SK-N-MC (cell line): ENCODE results near the gene PCGF6.

Experiments used
- DNase-seq: peaks from one replicate; pipeline ENCODE4 v3.0.0-alpha.2; 2011; ENCODE audit warnings: low read depth, low spot score
- H3K27ac ChIP-seq: fragments of 200-600 bp; sonication (generic); 2 replicates; pipeline ENCODE4 v1.5.1; 2016; ENCODE audit warnings: mixed run types
- H3K36me3 ChIP-seq: fragments of 200-600 bp; sonication (generic); 2 replicates; pipeline ENCODE4 v1.6.1; 2017; ENCODE audit warnings: antibody characterized with exemption, low read length, mixed read lengths; ENCODE audit not compliant: insufficient read depth
- H3K4me3 ChIP-seq: fragments of 200-600 bp; sonication (generic); 2 replicates; pipeline ENCODE4 v1.5.1; 2016
- H3K9ac ChIP-seq: fragments of 200-600 bp; sonication (generic); 2 replicates; pipeline ENCODE4 v1.8.0; 2017; ENCODE audit warnings: mixed run types, mixed read lengths; ENCODE audit not compliant: insufficient read length
- H3K9me3 ChIP-seq: fragments of 200-600 bp; sonication (generic); 2 replicates; pipeline ENCODE4 v1.6.1; 2017; ENCODE audit warnings: low read depth, mild to moderate bottlenecking, antibody characterized with exemption, low read length, moderate library complexity, mixed read lengths
- EZH2 ChIP-seq: fragments of 200-600 bp; sonication (generic); IDR thresholded peaks from one replicate; pipeline ENCODE4 v1.6.1; 2017; ENCODE audit warnings: antibody characterized with exemption
- FOXP2 ChIP-seq: optimal IDR thresholded peaks from 2 replicates; pipeline ENCODE3; 2011; ENCODE audit warnings: mild to moderate bottlenecking, moderate library complexity; ENCODE audit not compliant: insufficient read depth; ENCODE audit errors: extremely low read length, control extremely low read depth
- POLR2AphosphoS5 ChIP-seq: IDR thresholded peaks from 2 replicates; pipeline ENCODE4 v1.6.1; 2012; ENCODE audit warnings: mild to moderate bottlenecking, low read depth, low read length, borderline replicate concordance

PCGF6 gene

DNA sequence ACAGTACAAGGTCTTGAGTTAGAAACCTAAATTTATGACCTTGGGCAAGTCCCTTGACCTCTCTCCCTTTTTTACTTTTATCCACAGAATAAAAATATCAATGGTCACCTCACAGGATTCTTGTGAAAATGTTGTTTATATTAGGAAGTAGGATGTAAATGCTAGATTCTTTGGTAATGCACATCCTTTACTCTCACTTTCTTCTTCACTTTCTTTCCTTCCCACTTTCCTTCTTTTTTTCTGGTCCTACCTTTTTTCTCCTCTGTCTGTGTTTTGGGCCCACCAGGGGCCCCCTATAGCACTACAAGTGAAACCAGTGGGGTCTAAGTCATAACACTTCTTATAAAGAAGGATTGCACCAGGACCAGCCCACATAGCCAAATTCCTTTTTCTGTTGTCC is 93.1 kb downstream of the PCGF6 start:
- Histone ChIP-seq H3K9ac (no peak overlapping the region), H3K4me3 (no peak overlapping the region), H3K9me3 (no peaks in the 10 kb centered on the region), H3K27ac (no peak overlapping the region), H3K36me3 (no peaks in the 10 kb centered on the region)
- TF ChIP-seq EZH2, result no peak
- DNase-seq, result no peak

DNA sequence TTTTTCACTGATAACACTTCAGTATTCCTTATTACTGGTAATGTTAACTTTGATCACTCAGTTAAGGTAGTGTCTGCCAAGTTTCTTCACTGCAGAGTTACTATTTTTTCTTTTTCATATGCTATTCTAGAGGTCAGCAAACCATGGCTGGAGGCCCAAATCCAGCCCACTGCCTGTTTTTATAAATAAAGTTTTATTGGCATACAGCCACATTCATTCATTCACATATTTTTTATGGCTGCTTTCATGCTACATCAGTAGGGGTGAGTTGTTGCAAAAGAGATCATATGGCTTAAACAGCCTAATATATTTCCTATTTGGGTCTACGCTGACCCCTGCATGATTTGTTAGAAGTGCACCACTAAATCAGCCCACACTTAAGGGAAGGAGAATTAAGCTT is 94.3 kb downstream of the PCGF6 start:
- TF ChIP-seq EZH2, result no peak
- no peak for TF ChIP-seq POLR2AphosphoS5
- no peak for TF ChIP-seq FOXP2
- H3K36me3 ChIP-seq, result no peaks in the 10 kb centered on the region
- H3K9me3 ChIP-seq, result no peaks in the 10 kb centered on the region
- H3K4me3 ChIP-seq, result no peak overlapping the region
- DNase-seq, result no peak
- H3K27ac ChIP-seq, result no peak overlapping the region
- no peak overlapping the region for H3K9ac ChIP-seq

DNA sequence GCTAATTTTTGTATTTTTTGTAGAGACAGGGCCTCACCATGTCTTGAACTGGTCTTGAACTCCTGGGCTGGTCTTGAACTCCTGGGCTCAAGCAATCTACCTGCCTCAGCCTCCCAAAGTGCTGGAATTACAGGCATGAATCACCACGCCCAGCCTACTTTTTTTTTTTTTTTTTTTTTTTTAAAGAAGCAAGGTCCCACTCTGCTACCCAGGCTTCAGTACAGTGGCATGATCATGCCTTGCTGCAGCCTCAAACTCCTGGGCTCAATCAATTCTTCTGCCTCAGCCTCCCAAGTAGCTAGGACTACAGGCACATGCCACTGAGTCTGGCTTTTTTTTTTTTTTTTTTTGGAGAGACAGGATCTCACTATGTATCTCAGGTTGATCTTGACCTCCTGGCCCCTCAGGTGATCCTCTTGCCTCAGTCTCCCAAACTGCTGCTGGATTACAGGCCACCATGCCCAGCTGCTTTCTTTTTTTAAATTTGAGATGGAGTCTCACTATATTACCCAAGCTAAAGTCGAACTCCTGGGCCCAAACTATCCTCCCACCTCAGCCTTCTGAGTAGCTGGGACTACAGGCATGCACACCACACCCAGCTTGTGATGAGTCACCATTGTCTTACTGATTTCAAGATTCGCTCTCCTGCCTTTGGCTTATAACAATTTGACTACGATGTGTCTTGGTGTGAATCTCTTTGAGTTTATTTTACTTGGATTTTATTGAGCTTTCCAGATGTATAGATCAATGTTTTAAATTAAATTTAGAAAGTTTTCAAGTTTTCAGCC is 96.2 kb downstream of the PCGF6 start:
- no peak overlapping the region for H3K27ac ChIP-seq
- no peaks in the 10 kb centered on the region for H3K36me3 ChIP-seq
- no peak for TF ChIP-seq POLR2AphosphoS5
- TF ChIP-seq EZH2, result no peak
- TF ChIP-seq FOXP2, result no peak
- H3K9me3 ChIP-seq, result no peaks in the 10 kb centered on the region
- H3K9ac ChIP-seq, result no peak overlapping the region
- DNase-seq, result no peak
- H3K4me3 ChIP-seq, result no peak overlapping the region

DNA sequence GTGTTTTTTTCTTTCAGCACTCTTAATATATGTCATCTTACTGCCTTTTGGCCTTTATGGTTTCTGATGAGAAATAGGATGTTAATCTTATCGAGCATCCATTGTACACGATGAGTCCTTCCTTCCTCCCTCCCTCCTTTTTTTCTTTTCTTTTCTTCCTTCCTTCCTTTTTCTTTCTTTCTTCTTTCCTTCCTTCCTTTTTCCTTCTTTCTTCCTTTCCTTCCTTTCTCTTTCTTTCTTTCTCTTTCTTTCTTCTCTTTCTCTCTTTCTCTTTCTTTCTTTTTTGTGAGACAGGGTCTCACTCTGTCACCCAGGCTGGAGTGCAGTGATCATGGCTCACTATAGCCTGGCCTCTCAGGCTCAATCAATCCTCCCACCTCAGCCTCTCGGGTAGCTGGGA is 96.8 kb downstream of the PCGF6 start:
- DNase-seq, result no peak
- no peak for TF ChIP-seq FOXP2
- TF ChIP-seq EZH2, result no peak
- no peak for TF ChIP-seq POLR2AphosphoS5
- Histone ChIP-seq H3K4me3 (no peak overlapping the region), H3K36me3 (no peaks in the 10 kb centered on the region), H3K27ac (no peak overlapping the region), H3K9me3 (no peaks in the 10 kb centered on the region), H3K9ac (no peak overlapping the region)
